H1 (cell line): ENCODE measurements around the gene SPEM3. TPM values are rescaled to one million over a fixed set of nuclear protein-coding genes. Genes with fewer than 3 reads are reported as not detected.

Source experiments
- CTCF ChIA-PET: fragments of 300-600 bp; sonication (Branson Sonifier 250); formaldehyde crosslinking; loops from one replicate; lab custom pipeline; 2021; ENCODE audit not compliant: partially characterized antibody; lab: Charles Lee
- POLR2A ChIA-PET: fragments of 300-600 bp; sonication (Branson Sonifier 250); formaldehyde crosslinking; loops from one replicate; lab custom pipeline; 2021; ENCODE audit warnings: inconsistent platforms; ENCODE audit not compliant: partially characterized antibody; lab: Charles Lee
- DNase-seq, 2 experiments: peaks; one replicate each; pipeline versions ENCODE4 v3.0.0 to v3.0.0-alpha.2; 2010 to 2022; ENCODE audit warnings: low spot score in 2 of 2, low read depth in 1 of 2, mixed read lengths in 1 of 2
- FAIRE-seq: peaks from 2 replicates; lab custom pipeline; 2011; peaks lifted over from hg19 to GRCh38; lab: Jason Lieb, UNC
- H2AFZ ChIP-seq: 2 replicates; pipeline ENCODE4 v1.8.1; 2012; ENCODE audit warnings: low read length, inconsistent platforms
- H2AK5ac ChIP-seq: 2 replicates; pipeline ENCODE4 v1.6.1; 2013; ENCODE audit warnings: low read depth, low read length
- H2BK120ac ChIP-seq: replicated peaks from 2 replicates; pipeline ENCODE3; 2013; ENCODE audit warnings: low read depth, low read length, inconsistent platforms
- H2BK12ac ChIP-seq: 2 replicates; pipeline ENCODE4 v1.6.1; 2013; ENCODE audit warnings: low read depth, low read length
- H2BK15ac ChIP-seq: 2 replicates; pipeline ENCODE4 v1.6.1; 2013; ENCODE audit warnings: low read length
- H2BK20ac ChIP-seq: 2 replicates; pipeline ENCODE4 v1.6.1; 2013; ENCODE audit warnings: low read length
- H2BK5ac ChIP-seq: 2 replicates; pipeline ENCODE4 v1.6.1; 2013; ENCODE audit warnings: low read depth, low read length
- H3K14ac ChIP-seq: 2 replicates; pipeline ENCODE4 v1.6.1; 2013; ENCODE audit warnings: inconsistent platforms; ENCODE audit not compliant: insufficient read length
- H3K18ac ChIP-seq: 2 replicates; pipeline ENCODE4 v1.6.1; 2013; ENCODE audit warnings: low read length; ENCODE audit errors: extremely low read depth
- H3K23ac ChIP-seq: 2 replicates; pipeline ENCODE4 v1.6.1; 2013; ENCODE audit warnings: inconsistent platforms; ENCODE audit not compliant: insufficient read length
- H3K23me2 ChIP-seq: 2 replicates; pipeline ENCODE4 v1.6.1; 2013; ENCODE audit warnings: low read depth, low read length
- H3K27ac ChIP-seq: 2 replicates; pipeline ENCODE4 v1.6.1; 2011; ENCODE audit warnings: low read depth, low read length, inconsistent platforms
- H3K27me3 ChIP-seq, 4 experiments: replicated peaks in 1 of 4; 1 replicate in 1 of 4; 2 replicates in 3 of 4; pipeline versions ENCODE4 v1.6.1 to v1.8.1; 2011 to 2013; ENCODE audit warnings: low read length in 3 of 4, mild to moderate bottlenecking in 3 of 4, inconsistent platforms in 2 of 4, mixed read lengths in 2 of 4, moderate library complexity in 1 of 4; ENCODE audit not compliant: control insufficient read depth in 3 of 4, insufficient read depth in 3 of 4; ENCODE audit errors: extremely low read depth in 1 of 4
- H3K36me3 ChIP-seq, 4 experiments: 2 replicates each; pipeline versions ENCODE4 v1.6.1 to v1.8.1; 2011 to 2013; ENCODE audit warnings: mild to moderate bottlenecking in 4 of 4, low read length in 3 of 4, moderate library complexity in 2 of 4, control low read depth in 1 of 4, inconsistent platforms in 1 of 4; ENCODE audit not compliant: insufficient read depth in 4 of 4, control insufficient read depth in 2 of 4
- H3K4ac ChIP-seq: replicated peaks from 2 replicates; pipeline ENCODE3; 2013; ENCODE audit warnings: low read length, low read depth, mixed read lengths, inconsistent platforms; ENCODE audit not compliant: insufficient read length
- H3K4me1 ChIP-seq, 4 experiments: replicated peaks in 1 of 4; 1 replicate in 1 of 4; 2 replicates in 3 of 4; pipeline versions ENCODE4 v1.6.1 to v1.8.1; 2011 to 2013; ENCODE audit warnings: low read length in 3 of 4, inconsistent platforms in 2 of 4, mixed read lengths in 1 of 4; ENCODE audit not compliant: insufficient read depth in 4 of 4, control insufficient read depth in 3 of 4
- H3K4me2 ChIP-seq, 2 experiments: 2 replicates each; pipeline versions ENCODE4 v1.6.1 to v1.8.1; 2011 to 2013; ENCODE audit warnings: low read depth in 2 of 2, low read length in 2 of 2, control low read depth in 1 of 2, inconsistent platforms in 1 of 2, mild to moderate bottlenecking in 1 of 2; ENCODE audit not compliant: insufficient read depth in 1 of 2
- H3K4me3 ChIP-seq, 4 experiments: fragments of 200-600, 300-600 bp in 1 of 4; sonication (generic), shearing (Covaris generic), sonication (Bioruptor Twin) in 1 of 4; 2 replicates each; pipeline versions ENCODE4 v1.5.1 to v1.8.1; 2011 to 2016; ENCODE audit warnings: low read length in 4 of 4, low read depth in 3 of 4, control low read depth in 2 of 4, inconsistent platforms in 2 of 4, mild to moderate bottlenecking in 2 of 4, mixed read lengths in 1 of 4, moderate library complexity in 1 of 4; ENCODE audit not compliant: insufficient read depth in 2 of 4; ENCODE audit errors: extremely low read depth in 1 of 4
- H3K56ac ChIP-seq: replicated peaks from 2 replicates; pipeline ENCODE3; 2013; ENCODE audit warnings: low read depth, mild to moderate bottlenecking, mixed read lengths, low read length, inconsistent platforms; ENCODE audit not compliant: insufficient read length
- H3K79me1 ChIP-seq: 2 replicates; pipeline ENCODE4 v1.6.1; 2013; ENCODE audit warnings: low read depth, low read length, control low read depth
- H3K79me2 ChIP-seq, 2 experiments: 2 replicates each; pipeline versions ENCODE4 v1.6.1 to v1.8.1; 2012 to 2013; ENCODE audit warnings: low read length in 2 of 2, mild to moderate bottlenecking in 2 of 2, inconsistent platforms in 1 of 2; ENCODE audit not compliant: insufficient read depth in 2 of 2, control insufficient read depth in 1 of 2
- H3K9ac ChIP-seq, 4 experiments: replicated peaks in 1 of 4; 1 replicate in 1 of 4; 2 replicates in 3 of 4; pipeline versions ENCODE4 v1.6.1 to v1.8.1; 2011 to 2013; ENCODE audit warnings: low read depth in 3 of 4, low read length in 3 of 4, control low read depth in 2 of 4, mild to moderate bottlenecking in 2 of 4, moderate library complexity in 2 of 4, inconsistent platforms in 1 of 4; ENCODE audit errors: extremely low read depth in 1 of 4
- H3K9me3 ChIP-seq, 2 experiments: 2 replicates each; pipeline versions ENCODE4 v1.6.1 to v1.8.1; 2012 to 2013; ENCODE audit warnings: mild to moderate bottlenecking in 2 of 2, moderate library complexity in 2 of 2, control low read depth in 1 of 2, inconsistent platforms in 1 of 2, low read depth in 1 of 2, low read length in 1 of 2, mixed read lengths in 1 of 2; ENCODE audit not compliant: insufficient read depth in 2 of 2
- H4K20me1 ChIP-seq, 2 experiments: replicated peaks in 1 of 2; 2 replicates each; pipeline versions ENCODE3 to v1.8.1; 2011 to 2013; ENCODE audit warnings: inconsistent platforms in 2 of 2, low read length in 2 of 2, mild to moderate bottlenecking in 1 of 2; ENCODE audit not compliant: insufficient read depth in 2 of 2, control insufficient read depth in 1 of 2
- H4K5ac ChIP-seq: 2 replicates; pipeline ENCODE4 v1.6.1; 2013; ENCODE audit warnings: low read length, low read depth, mixed read lengths, inconsistent platforms; ENCODE audit not compliant: insufficient read length
- H4K8ac ChIP-seq: 2 replicates; pipeline ENCODE4 v1.8.0; 2013; ENCODE audit warnings: mild to moderate bottlenecking, moderate library complexity, low read length, inconsistent platforms; ENCODE audit not compliant: insufficient read depth; ENCODE audit errors: extremely low read depth
- H4K91ac ChIP-seq: replicated peaks from 2 replicates; pipeline ENCODE3; 2013; ENCODE audit warnings: low read length, mixed read lengths, inconsistent platforms; ENCODE audit not compliant: insufficient read length
- CREB1 ChIP-seq: IDR thresholded peaks from 2 replicates; pipeline ENCODE4 v1.6.1; 2012; ENCODE audit warnings: inconsistent platforms
- RAD21 ChIP-seq, 2 experiments: IDR thresholded peaks in 1 of 2; conservative IDR thresholded peaks in 1 of 2; 2 replicates each; pipeline ENCODE4 v1.6.1; 2011; ENCODE audit warnings: low read depth in 2 of 2, low read length in 2 of 2, improper control_type of control experiment in 1 of 2, inconsistent platforms in 1 of 2, mild to moderate bottlenecking in 1 of 2, moderate library complexity in 1 of 2
- RFX5 ChIP-seq: IDR thresholded peaks from 2 replicates; pipeline ENCODE4 v1.6.1; 2011; ENCODE audit warnings: low read depth, low read length, improper control_type of control experiment, borderline replicate concordance
- SIRT6 ChIP-seq: IDR thresholded peaks from one replicate; pipeline ENCODE4 v1.7.1; 2012; ENCODE audit warnings: low read length, inconsistent platforms
- TEAD4 ChIP-seq: IDR thresholded peaks from 2 replicates; pipeline ENCODE4 v1.6.1; 2012; ENCODE audit warnings: low read depth, low read length, inconsistent platforms, mixed read lengths
- WGBS, 2 experiments: shearing (Covaris generic) in 1 of 2; methylation state at CpG; one replicate each; pipeline versions ENCODE4 v1.1.6 to v1.1.7; 2013 to 2015; ENCODE audit warnings: low lambda C conversion rate in 2 of 2, mixed read lengths in 2 of 2, inconsistent platforms in 1 of 2, low coverage in 1 of 2, missing lambda C conversion rate in 1 of 2; ENCODE audit not compliant: insufficient replicate concordance in 2 of 2, insufficient coverage in 1 of 2, insufficient read length in 1 of 2; ENCODE audit errors: extremely low coverage in 1 of 2, missing lambda C conversion rate in 1 of 2; 5-methylcytosine and 5-hydroxymethylcytosine counted together
- polyA plus RNA-seq, 7 experiments: library from polyadenylated mRNA; depleted of rRNA in 3 of 7; stranded (reverse) in 5 of 7; unstranded in 2 of 7; fragments of >200 nt in 5 of 7; fragments of 200-250 nt in 2 of 7; gene quantifications; 1 replicate in 5 of 7; 2 replicates in 1 of 7; 4 replicates in 1 of 7; pipeline versions ENCODE4 v1.2.1 to v1.2.3, GENCODE V29; 2011 to 2013; ENCODE audit warnings: missing spikeins in 2 of 7, mixed read lengths in 2 of 7
- total RNA-seq: library from RNA; stranded (reverse); fragmentation: NEBNext Ultra II Directional; extraction: Animal tissue kit (Norgen Biotek cat#: 25700); gene quantifications from 2 replicates; pipeline ENCODE4 v1.2.1, GENCODE V29; 2021

SPEM3 gene
- total and polyA plus RNA-seq, 2 of the 8 experiments (the other 6 are each of a cell fraction or from before 2014, with no cell fraction given): 0.02 TPM; not detected in 1

DNA sequence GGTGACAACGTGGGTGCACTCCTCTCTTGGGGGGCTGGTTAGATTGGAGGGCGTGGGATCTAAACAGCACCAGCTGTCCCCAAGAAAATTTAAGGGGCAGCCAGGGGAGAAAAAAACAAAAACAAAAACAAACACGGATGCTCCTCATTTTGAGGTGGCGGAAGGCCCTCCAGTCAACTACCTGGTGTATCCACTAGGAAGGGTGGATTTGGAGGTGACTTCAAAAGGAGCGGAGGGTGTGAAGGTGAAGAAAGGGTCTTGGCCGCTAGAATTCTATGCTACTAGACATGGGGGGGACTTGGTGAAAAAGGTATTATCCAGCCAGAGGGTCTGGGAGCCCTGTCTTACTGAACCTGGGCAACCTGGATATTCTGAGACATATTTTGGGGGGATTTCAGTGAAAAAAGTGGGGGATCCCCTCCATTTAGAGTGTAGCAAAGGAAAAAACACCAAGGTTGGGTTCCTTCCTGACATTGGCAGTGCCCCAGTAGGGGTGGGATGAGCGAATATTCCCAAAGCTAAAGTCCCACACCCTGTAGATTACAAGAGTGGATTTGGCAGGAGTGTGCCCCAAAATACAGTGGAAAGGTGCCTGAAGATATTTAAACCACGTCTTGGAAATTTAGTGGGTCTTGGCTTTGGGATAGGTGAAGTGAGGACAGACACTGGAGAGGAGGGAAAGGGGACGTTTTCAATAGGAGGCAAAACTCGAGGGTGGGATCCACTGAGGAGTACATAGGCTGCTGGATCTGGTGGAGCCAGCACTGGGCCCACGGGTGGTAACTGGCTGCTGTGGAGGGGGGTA is 10.2 kb downstream of the SPEM3 start:
- Histone ChIP-seq H3K79me2 (no peaks in the 10 kb centered on the region), H3K23ac (no peak overlapping the region), H3K4me3 (peak overlapping the region; percentile 50 to 83 (median 67)), H3K56ac (no peak overlapping the region), H4K20me1 (no peaks in the 10 kb centered on the region), H4K8ac (no peak overlapping the region), H3K27me3 (peaks cover 2 to 19% (median 13%) of the 10 kb centered on the region in 4 experiments; a peak in 6 of 7 replicates), H2BK120ac (no peak overlapping the region), H4K5ac (no peak overlapping the region), H3K9ac (no peak overlapping the region), H3K9me3 (no peaks in the 10 kb centered on the region), H3K23me2 (peaks cover 31% of the 10 kb centered on the region), H2BK5ac (no peak overlapping the region), H2AFZ (no peak overlapping the region), H2BK20ac (no peak overlapping the region), H3K27ac (no peak overlapping the region), H3K18ac (peak overlapping the region; percentile 78), H3K4me1 (peaks cover 0 to 29% (median 15%) of the 10 kb centered on the region in 4 experiments; a peak in 6 of 7 replicates), H3K79me1 (no peaks in the 10 kb centered on the region), H4K91ac (no peak overlapping the region), H3K4ac (no peak overlapping the region), H3K4me2 (peak overlapping the region; percentile 91)
- WGBS, 2 experiments: 20% methylated on average over 11 of the region's 11 CpGs; no CpG with 5 or more reads in 1 of the 2 experiments
- DNase-seq (no peak), FAIRE-seq (no peak)
- CTCF ChIA-PET: interaction anchor here (0.7 to 5.1 kb wide), 11 partner anchors 8 to 85 kb away, joined by 3 to 56 read pairs (median 6); partner anchors contain the start of genes KCTD11, TMEM256 and TMEM95
- TF ChIP-seq RAD21 (IDR thresholded peaks at IDR 0.05 in 1 of 2, conservative IDR thresholded peaks at IDR 0.05 in 1 of 2; ENCODE audit: low read depth in 2 of 2, low read length in 2 of 2): no peak
- no peak for TF ChIP-seq TEAD4
- TF ChIP-seq RFX5: no peak
- TF ChIP-seq CREB1: no peak
- no peak for TF ChIP-seq SIRT6
- TF ChIP-seq, all 59 proteins: peak for 0
- Histone ChIP-seq H2BK15ac (no peak overlapping the region), H2AK5ac (no peak overlapping the region), H3K36me3 (no peaks in the 10 kb centered on the region), H2BK12ac (0 out of 2 replicates have a peak overlapping the region, but pooled peaks have one; percentile 27), H3K14ac (no peak overlapping the region)
- POLR2A ChIA-PET: interaction anchor here (0.5 to 15.5 kb wide), 19 partner anchors 9 to 248 kb away, joined by 3 to 339 read pairs (median 4); partner anchors contain the start of genes DVL2, NLGN2, POLR2A and SLC35G6
